HEK293 (cell line): ENCODE results near the gene ALDOA.

Experiments
- BCL11B ChIP-seq: fragments of 450-650 bp; formaldehyde crosslinking; IDR thresholded peaks from 2 replicates; pipeline ENCODE4 v1.5.1; 2016; ENCODE audit warnings: low read depth, missing biosample characterization, missing genetic modification characterization
- EGR2 ChIP-seq: fragments of 450-650 bp; formaldehyde crosslinking; IDR thresholded peaks from 2 replicates; pipeline ENCODE4 v1.5.1; 2016; ENCODE audit warnings: low read depth, missing biosample characterization, missing genetic modification characterization
- GLIS2 ChIP-seq: fragments of 450-650 bp; formaldehyde crosslinking; IDR thresholded peaks from 2 replicates; pipeline ENCODE4 v1.5.1; 2016; ENCODE audit warnings: missing biosample characterization, missing genetic modification characterization
- HOXD13 ChIP-seq: sonication (generic); formaldehyde crosslinking; IDR thresholded peaks from 2 replicates; pipeline ENCODE4 v1.8.0; 2022; ENCODE audit warnings: missing genetic modification reagents, borderline replicate concordance
- SCRT1 ChIP-seq: fragments of 450-650 bp; formaldehyde crosslinking; IDR thresholded peaks from 2 replicates; pipeline ENCODE4 v1.5.1; 2016; ENCODE audit warnings: missing biosample characterization, missing genetic modification characterization, borderline replicate concordance
- SP2 ChIP-seq: fragments of 450-650 bp; formaldehyde crosslinking; IDR thresholded peaks from 2 replicates; pipeline ENCODE4 v1.5.1; 2016; ENCODE audit warnings: missing biosample characterization, missing genetic modification characterization
- TRIM28 ChIP-seq: IDR thresholded peaks from 2 replicates; pipeline ENCODE4 v1.6.1; 2011; ENCODE audit warnings: low read length, control low read depth, borderline replicate concordance
- WT1 ChIP-seq: fragments of 450-650 bp; formaldehyde crosslinking; IDR thresholded peaks from 2 replicates; pipeline ENCODE4 v1.5.1; 2016; ENCODE audit warnings: missing biosample characterization, missing genetic modification characterization
- YY1 ChIP-seq: fragments of 450-650 bp; formaldehyde crosslinking; IDR thresholded peaks from 2 replicates; pipeline ENCODE4 v1.5.1; 2018; ENCODE audit warnings: missing biosample characterization, missing genetic modification characterization
- ZBTB20 ChIP-seq: fragments of 450-650 bp; formaldehyde crosslinking; IDR thresholded peaks from 2 replicates; pipeline ENCODE4 v1.5.1; 2016; ENCODE audit warnings: missing biosample characterization, missing genetic modification characterization
- ZBTB21 ChIP-seq: fragments of 450-650 bp; formaldehyde crosslinking; IDR thresholded peaks from 2 replicates; pipeline ENCODE4 v1.5.1; 2017; ENCODE audit warnings: missing biosample characterization, missing genetic modification characterization
- ZBTB7A ChIP-seq: fragments of 450-650 bp; formaldehyde crosslinking; IDR thresholded peaks from 2 replicates; pipeline ENCODE4 v1.5.1; 2016; ENCODE audit warnings: low read depth, missing biosample characterization, missing genetic modification characterization
- ZBTB8A ChIP-seq: fragments of 450-650 bp; formaldehyde crosslinking; IDR thresholded peaks from 2 replicates; pipeline ENCODE4 v1.5.1; 2016; ENCODE audit warnings: missing biosample characterization, missing genetic modification characterization
- ZEB2 ChIP-seq: fragments of 450-650 bp; formaldehyde crosslinking; IDR thresholded peaks from 2 replicates; pipeline ENCODE4 v1.5.1; 2016; ENCODE audit warnings: missing biosample characterization, missing genetic modification characterization
- ZNF10 ChIP-seq: fragments of 450-650 bp; formaldehyde crosslinking; IDR thresholded peaks from 2 replicates; pipeline ENCODE4 v1.5.1; 2017; ENCODE audit warnings: missing biosample characterization, missing genetic modification characterization
- ZNF221 ChIP-seq: fragments of 450-650 bp; formaldehyde crosslinking; IDR thresholded peaks from 2 replicates; pipeline ENCODE4 v1.5.1; 2017; ENCODE audit warnings: missing biosample characterization, missing genetic modification characterization, borderline replicate concordance
- ZNF350 ChIP-seq: fragments of 450-650 bp; formaldehyde crosslinking; IDR thresholded peaks from 2 replicates; pipeline ENCODE4 v1.5.0; 2017; ENCODE audit warnings: missing biosample characterization, mild to moderate bottlenecking, missing genetic modification characterization
- ZNF530 ChIP-seq: fragments of 450-650 bp; formaldehyde crosslinking; IDR thresholded peaks from 2 replicates; pipeline ENCODE4 v1.5.1; 2016; ENCODE audit warnings: low read depth, missing biosample characterization, missing genetic modification characterization
- ZNF747 ChIP-seq: fragments of 450-650 bp; formaldehyde crosslinking; IDR thresholded peaks from 2 replicates; pipeline ENCODE4 v1.5.1; 2016; ENCODE audit warnings: missing biosample characterization, missing genetic modification characterization
- ZNF776 ChIP-seq: fragments of 450-650 bp; formaldehyde crosslinking; IDR thresholded peaks from 2 replicates; pipeline ENCODE4 v1.5.0; 2017; ENCODE audit warnings: missing biosample characterization, missing genetic modification characterization, borderline replicate concordance
- ZXDB ChIP-seq: fragments of 450-650 bp; formaldehyde crosslinking; IDR thresholded peaks from 2 replicates; pipeline ENCODE4 v1.5.1; 2016; ENCODE audit warnings: missing biosample characterization, missing genetic modification characterization
- TF ChIP-seq, protein P1 (sequence below): fragments of 450-650 bp; formaldehyde crosslinking; IDR thresholded peaks from 2 replicates; pipeline ENCODE4 v1.5.1; 2017; ENCODE audit warnings: missing biosample characterization, missing genetic modification characterization
- TF ChIP-seq, protein P2 (sequence below): fragments of 450-650 bp; IDR thresholded peaks from 2 replicates; pipeline ENCODE4 v1.5.1; 2018; ENCODE audit warnings: missing biosample characterization, missing genetic modification characterization
- TF ChIP-seq, protein P3 (sequence below): fragments of 450-650 bp; formaldehyde crosslinking; IDR thresholded peaks from 2 replicates; pipeline ENCODE4 v1.5.1; 2016; ENCODE audit warnings: missing biosample characterization, missing genetic modification characterization
- TF ChIP-seq, protein P4 (sequence below): fragments of 450-650 bp; formaldehyde crosslinking; IDR thresholded peaks from 2 replicates; pipeline ENCODE4 v1.5.1; 2016; ENCODE audit warnings: missing biosample characterization, missing genetic modification characterization
- TF ChIP-seq, protein P5 (sequence below): fragments of 450-650 bp; formaldehyde crosslinking; IDR thresholded peaks from 2 replicates; pipeline ENCODE4 v1.5.1; 2016; ENCODE audit warnings: missing biosample characterization, missing genetic modification characterization
- TF ChIP-seq, protein P6 (sequence below): fragments of 450-650 bp; formaldehyde crosslinking; IDR thresholded peaks from 2 replicates; pipeline ENCODE4 v1.5.1; 2017; ENCODE audit warnings: missing biosample characterization, mild to moderate bottlenecking, missing genetic modification characterization, moderate library complexity

The ALDOA gene

DNA sequence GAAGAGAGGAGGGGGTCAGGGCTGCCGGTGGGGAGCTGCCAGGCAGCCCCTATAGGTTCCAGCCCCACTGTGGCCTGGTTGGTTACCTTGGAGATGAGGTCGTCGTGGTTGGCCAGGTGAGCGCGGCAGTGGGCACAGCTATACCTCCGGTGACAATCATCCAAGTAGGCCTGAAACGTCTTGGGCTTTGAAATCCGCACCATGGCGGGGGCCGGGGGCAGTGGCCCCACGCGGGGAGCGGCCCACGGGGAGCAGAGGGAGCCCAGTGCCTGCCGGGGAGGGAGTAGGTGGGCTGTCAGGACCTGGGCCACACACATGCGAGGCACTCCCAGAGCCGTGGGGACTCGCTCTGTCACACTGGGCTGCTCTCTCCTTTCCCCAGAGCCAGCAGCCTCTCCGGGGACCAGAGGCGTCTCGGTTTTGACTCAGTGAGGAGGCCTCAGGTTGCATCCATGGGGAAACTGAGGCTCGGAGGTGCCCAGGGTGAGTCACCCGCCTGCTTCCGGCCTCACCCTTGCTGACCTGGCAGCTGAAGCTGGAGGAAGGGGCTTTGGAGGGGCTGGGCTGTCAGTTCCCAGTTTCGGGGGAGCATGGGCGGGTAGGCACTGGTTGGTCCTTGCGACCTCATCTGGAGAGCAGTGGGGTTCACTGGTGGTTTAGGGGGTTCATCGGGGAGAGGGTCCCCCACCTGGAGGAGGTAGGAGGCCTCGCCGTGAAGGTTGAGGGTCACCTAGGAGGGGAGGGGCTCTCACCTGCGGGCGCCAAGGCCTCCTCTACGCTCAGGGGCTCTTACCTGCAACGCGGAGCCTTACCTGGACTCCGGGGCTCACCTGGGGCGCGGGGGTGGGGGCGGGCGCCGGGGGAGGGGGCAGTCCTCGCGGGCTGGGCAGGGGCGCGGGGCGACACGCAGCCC, 29.9 kb downstream of the ALDOA start (continued):
- TF ChIP-seq ZEB2 (tag by site-specific recombination) (0 out of 2 replicates have a peak, but pooled peaks have one; percentile 33), HOXD13 (CRISPR knock-in tag) (0 out of 2 replicates have a peak, but pooled peaks have one; percentile 16), EGR2 (tag by site-specific recombination) (peak; percentile 83), ZBTB21 (tag by site-specific recombination) (no peak), ZNF10 (no peak), ZNF747 (tag by site-specific recombination) (no peak), ZNF776 (tag by site-specific recombination) (no peak), SP2 (0 out of 2 replicates have a peak, but pooled peaks have one; percentile 1), ZBTB20 (tag by site-specific recombination) (no peak), WT1 (tag by site-specific recombination) (no peak), ZBTB8A (tag by site-specific recombination) (peak; percentile 61), TRIM28 (no peak), ZNF350 (tag by site-specific recombination) (no peak), BCL11B (tag by site-specific recombination) (no peak), ZBTB7A (tag by site-specific recombination) (peak; percentile 41; the same call in 1 of the 2 replicates), ZXDB (tag by site-specific recombination) (no peak), SCRT1 (tag by site-specific recombination) (no peak), ZNF221 (tag by site-specific recombination) (no peak), YY1 (tag by site-specific recombination) (no peak), GLIS2 (tag by site-specific recombination) (peak; percentile 40), ZNF530 (no peak)
- TF ChIP-seq, protein P1, sequence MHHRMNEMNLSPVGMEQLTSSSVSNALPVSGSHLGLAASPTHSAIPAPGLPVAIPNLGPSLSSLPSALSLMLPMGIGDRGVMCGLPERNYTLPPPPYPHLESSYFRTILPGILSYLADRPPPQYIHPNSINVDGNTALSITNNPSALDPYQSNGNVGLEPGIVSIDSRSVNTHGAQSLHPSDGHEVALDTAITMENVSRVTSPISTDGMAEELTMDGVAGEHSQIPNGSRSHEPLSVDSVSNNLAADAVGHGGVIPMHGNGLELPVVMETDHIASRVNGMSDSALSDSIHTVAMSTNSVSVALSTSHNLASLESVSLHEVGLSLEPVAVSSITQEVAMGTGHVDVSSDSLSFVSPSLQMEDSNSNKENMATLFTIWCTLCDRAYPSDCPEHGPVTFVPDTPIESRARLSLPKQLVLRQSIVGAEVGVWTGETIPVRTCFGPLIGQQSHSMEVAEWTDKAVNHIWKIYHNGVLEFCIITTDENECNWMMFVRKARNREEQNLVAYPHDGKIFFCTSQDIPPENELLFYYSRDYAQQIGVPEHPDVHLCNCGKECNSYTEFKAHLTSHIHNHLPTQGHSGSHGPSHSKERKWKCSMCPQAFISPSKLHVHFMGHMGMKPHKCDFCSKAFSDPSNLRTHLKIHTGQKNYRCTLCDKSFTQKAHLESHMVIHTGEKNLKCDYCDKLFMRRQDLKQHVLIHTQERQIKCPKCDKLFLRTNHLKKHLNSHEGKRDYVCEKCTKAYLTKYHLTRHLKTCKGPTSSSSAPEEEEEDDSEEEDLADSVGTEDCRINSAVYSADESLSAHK (tag by site-specific recombination): no peak
- TF ChIP-seq, protein P2, sequence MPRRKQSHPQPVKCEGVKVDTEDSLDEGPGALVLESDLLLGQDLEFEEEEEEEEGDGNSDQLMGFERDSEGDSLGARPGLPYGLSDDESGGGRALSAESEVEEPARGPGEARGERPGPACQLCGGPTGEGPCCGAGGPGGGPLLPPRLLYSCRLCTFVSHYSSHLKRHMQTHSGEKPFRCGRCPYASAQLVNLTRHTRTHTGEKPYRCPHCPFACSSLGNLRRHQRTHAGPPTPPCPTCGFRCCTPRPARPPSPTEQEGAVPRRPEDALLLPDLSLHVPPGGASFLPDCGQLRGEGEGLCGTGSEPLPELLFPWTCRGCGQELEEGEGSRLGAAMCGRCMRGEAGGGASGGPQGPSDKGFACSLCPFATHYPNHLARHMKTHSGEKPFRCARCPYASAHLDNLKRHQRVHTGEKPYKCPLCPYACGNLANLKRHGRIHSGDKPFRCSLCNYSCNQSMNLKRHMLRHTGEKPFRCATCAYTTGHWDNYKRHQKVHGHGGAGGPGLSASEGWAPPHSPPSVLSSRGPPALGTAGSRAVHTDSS: no peak
- TF ChIP-seq, protein P3, sequence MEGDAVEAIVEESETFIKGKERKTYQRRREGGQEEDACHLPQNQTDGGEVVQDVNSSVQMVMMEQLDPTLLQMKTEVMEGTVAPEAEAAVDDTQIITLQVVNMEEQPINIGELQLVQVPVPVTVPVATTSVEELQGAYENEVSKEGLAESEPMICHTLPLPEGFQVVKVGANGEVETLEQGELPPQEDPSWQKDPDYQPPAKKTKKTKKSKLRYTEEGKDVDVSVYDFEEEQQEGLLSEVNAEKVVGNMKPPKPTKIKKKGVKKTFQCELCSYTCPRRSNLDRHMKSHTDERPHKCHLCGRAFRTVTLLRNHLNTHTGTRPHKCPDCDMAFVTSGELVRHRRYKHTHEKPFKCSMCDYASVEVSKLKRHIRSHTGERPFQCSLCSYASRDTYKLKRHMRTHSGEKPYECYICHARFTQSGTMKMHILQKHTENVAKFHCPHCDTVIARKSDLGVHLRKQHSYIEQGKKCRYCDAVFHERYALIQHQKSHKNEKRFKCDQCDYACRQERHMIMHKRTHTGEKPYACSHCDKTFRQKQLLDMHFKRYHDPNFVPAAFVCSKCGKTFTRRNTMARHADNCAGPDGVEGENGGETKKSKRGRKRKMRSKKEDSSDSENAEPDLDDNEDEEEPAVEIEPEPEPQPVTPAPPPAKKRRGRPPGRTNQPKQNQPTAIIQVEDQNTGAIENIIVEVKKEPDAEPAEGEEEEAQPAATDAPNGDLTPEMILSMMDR (tag by site-specific recombination): no peak
- TF ChIP-seq, protein P4, sequence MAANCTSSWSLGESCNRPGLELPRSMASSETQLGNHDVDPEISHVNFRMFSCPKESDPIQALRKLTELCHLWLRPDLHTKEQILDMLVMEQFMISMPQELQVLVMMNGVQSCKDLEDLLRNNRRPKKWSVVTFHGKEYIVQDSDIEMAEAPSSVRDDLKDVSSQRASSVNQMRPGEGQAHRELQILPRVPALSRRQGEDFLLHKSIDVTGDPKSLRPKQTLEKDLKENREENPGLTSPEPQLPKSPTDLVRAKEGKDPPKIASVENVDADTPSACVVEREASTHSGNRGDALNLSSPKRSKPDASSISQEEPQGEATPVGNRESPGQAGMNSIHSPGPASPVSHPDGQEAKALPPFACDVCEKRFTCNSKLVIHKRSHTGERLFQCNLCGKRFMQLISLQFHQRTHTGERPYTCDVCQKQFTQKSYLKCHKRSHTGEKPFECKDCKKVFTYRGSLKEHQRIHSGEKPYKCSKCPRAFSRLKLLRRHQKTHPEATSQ: no peak
- TF ChIP-seq, protein P5, sequence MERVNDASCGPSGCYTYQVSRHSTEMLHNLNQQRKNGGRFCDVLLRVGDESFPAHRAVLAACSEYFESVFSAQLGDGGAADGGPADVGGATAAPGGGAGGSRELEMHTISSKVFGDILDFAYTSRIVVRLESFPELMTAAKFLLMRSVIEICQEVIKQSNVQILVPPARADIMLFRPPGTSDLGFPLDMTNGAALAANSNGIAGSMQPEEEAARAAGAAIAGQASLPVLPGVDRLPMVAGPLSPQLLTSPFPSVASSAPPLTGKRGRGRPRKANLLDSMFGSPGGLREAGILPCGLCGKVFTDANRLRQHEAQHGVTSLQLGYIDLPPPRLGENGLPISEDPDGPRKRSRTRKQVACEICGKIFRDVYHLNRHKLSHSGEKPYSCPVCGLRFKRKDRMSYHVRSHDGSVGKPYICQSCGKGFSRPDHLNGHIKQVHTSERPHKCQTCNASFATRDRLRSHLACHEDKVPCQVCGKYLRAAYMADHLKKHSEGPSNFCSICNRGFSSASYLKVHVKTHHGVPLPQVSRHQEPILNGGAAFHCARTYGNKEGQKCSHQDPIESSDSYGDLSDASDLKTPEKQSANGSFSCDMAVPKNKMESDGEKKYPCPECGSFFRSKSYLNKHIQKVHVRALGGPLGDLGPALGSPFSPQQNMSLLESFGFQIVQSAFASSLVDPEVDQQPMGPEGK (tag by site-specific recombination): peak; percentile 38; the same call in 1 of the 2 replicates
- TF ChIP-seq, protein P6, sequence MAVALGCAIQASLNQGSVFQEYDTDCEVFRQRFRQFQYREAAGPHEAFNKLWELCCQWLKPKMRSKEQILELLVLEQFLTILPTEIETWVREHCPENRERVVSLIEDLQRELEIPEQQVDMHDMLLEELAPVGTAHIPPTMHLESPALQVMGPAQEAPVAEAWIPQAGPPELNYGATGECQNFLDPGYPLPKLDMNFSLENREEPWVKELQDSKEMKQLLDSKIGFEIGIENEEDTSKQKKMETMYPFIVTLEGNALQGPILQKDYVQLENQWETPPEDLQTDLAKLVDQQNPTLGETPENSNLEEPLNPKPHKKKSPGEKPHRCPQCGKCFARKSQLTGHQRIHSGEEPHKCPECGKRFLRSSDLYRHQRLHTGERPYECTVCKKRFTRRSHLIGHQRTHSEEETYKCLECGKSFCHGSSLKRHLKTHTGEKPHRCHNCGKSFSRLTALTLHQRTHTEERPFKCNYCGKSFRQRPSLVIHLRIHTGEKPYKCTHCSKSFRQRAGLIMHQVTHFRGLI (tag by site-specific recombination): 0 out of 2 replicates have a peak, but pooled peaks have one; percentile 44
